ENCODE measurements around the gene NCOA7.
"Not testable (repeated sequence)": the region's sequence is repeated elsewhere in the genome, so short reads cannot be mapped to it uniquely, and the experiment has no call there.

The NCOA7 gene

GRCh38 chr6:125945378-125946141 is 154.8 kb downstream of the NCOA7 start:
- DNase-seq (ENCODE audit: low read depth), result no peak

GRCh38 chr6:125947615-125948014 is 156.9 kb downstream of the NCOA7 start:
- no peak overlapping the region for H3K4me3 ChIP-seq (ENCODE audit: low read length)
- DNase-seq (ENCODE audit: low read depth), result peak; percentile 41
- TF ChIP-seq CTCF (conservative IDR thresholded peaks at IDR 0.05; ENCODE audit: low read length), result no peak

More at GRCh38 chr6:125945378-125946141, 154.8 kb downstream of the NCOA7 start:
- no peak overlapping the region for H3K4me3 ChIP-seq (ENCODE audit: low read length)
- TF ChIP-seq CTCF (conservative IDR thresholded peaks at IDR 0.05; ENCODE audit: low read length), result no peak

- no peak for DNase-seq (ENCODE audit: low read depth)
- no peak for TF ChIP-seq CTCF (conservative IDR thresholded peaks at IDR 0.05; ENCODE audit: low read length)
- no peak overlapping the region for H3K4me3 ChIP-seq (ENCODE audit: low read length)
Observed at GRCh38 chr6:125948455-125948854, 157.7 kb downstream of the NCOA7 start.

GRCh38 chr6:125949069-125949468 is 158.3 kb downstream of the NCOA7 start:
- H3K4me3 ChIP-seq (ENCODE audit: low read length), result no peak overlapping the region
- DNase-seq (ENCODE audit: low read depth), result no peak
- no peak for TF ChIP-seq CTCF (conservative IDR thresholded peaks at IDR 0.05; ENCODE audit: low read length)

GRCh38 chr6:125950293-125950692 is 159.5 kb downstream of the NCOA7 start:
- TF ChIP-seq CTCF (conservative IDR thresholded peaks at IDR 0.05; ENCODE audit: low read length), result no peak
- H3K4me3 ChIP-seq (ENCODE audit: low read length), result no peak overlapping the region
- peak; percentile 31 for DNase-seq (ENCODE audit: low read depth)

- DNase-seq (ENCODE audit: low read depth); H3K4me3 ChIP-seq (ENCODE audit: low read length): not testable (repeated sequence)
Observed at GRCh38 chr6:125950716-125951115, 160.0 kb downstream of the NCOA7 start.

- TF ChIP-seq CTCF (conservative IDR thresholded peaks at IDR 0.05; ENCODE audit: low read length), result no peak
- H3K4me3 ChIP-seq (ENCODE audit: low read length), result no peak overlapping the region
- no peak for DNase-seq (ENCODE audit: low read depth)
Observed at GRCh38 chr6:125951323-125951722, 160.6 kb downstream of the NCOA7 start.
